Ovary (tissue), 3 donors: ENCODE results near the gene PIK3R2.

Source experiments
- EP300 ChIP-seq: sonication (generic); formaldehyde crosslinking; IDR thresholded peaks from one replicate; pipeline ENCODE4 v1.6.1; 2017; ENCODE audit warnings: antibody characterized with exemption
- POLR2A ChIP-seq: fragments of 450-650 bp; IDR thresholded peaks from one replicate; pipeline ENCODE4 v1.6.1; 2017; ENCODE audit warnings: antibody characterized with exemption, mild to moderate bottlenecking, moderate library complexity
- TF ChIP-seq, protein P1 (sequence below), 3 donors: fragments of 450-650 bp in 2 of 3; fragments of 200-600 bp in 1 of 3; IDR thresholded peaks; one replicate each; pipeline versions ENCODE4 v1.5.1 to v1.8.0; 2016 to 2022; ENCODE audit warnings: antibody characterized with exemption in 3 of 3, mild to moderate bottlenecking in 1 of 3
- donor health status: DM: no; HTN: no; CAD: no.

DNA sequence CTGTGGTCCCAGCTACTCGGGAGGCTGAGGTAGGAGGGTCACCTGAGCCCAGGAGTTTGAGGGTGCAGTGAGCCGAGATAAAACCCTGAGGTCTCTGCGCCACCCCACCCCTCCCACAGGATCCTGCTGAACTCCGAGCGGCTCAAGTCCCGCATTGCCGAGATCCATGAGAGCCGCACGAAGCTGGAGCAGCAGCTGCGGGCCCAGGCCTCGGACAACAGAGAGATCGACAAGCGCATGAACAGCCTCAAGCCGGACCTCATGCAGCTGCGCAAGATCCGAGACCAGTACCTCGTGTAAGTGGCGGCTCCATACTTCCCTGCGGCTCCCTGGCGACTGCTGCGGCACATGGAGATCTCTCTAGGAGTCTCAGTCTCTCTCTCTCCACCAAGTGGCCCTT is 14.0 kb downstream of the PIK3R2 start:
- no peak for TF ChIP-seq POLR2A
- TF ChIP-seq, protein P1, sequence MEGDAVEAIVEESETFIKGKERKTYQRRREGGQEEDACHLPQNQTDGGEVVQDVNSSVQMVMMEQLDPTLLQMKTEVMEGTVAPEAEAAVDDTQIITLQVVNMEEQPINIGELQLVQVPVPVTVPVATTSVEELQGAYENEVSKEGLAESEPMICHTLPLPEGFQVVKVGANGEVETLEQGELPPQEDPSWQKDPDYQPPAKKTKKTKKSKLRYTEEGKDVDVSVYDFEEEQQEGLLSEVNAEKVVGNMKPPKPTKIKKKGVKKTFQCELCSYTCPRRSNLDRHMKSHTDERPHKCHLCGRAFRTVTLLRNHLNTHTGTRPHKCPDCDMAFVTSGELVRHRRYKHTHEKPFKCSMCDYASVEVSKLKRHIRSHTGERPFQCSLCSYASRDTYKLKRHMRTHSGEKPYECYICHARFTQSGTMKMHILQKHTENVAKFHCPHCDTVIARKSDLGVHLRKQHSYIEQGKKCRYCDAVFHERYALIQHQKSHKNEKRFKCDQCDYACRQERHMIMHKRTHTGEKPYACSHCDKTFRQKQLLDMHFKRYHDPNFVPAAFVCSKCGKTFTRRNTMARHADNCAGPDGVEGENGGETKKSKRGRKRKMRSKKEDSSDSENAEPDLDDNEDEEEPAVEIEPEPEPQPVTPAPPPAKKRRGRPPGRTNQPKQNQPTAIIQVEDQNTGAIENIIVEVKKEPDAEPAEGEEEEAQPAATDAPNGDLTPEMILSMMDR (IDR thresholded peaks at IDR 0.05) = no peak
- TF ChIP-seq EP300 = no peak
